Mucosa of descending colon (tissue), 3 donors: ENCODE data around the gene SLC6A5. TPM values are rescaled to one million over a fixed set of nuclear protein-coding genes. Genes with fewer than 3 reads are reported as not detected.

Experiments used
- ATAC-seq: fragments of 200-7000 bp; cut with Tn5 transposase; one replicate; pipeline ENCODE4 v1.9.1; 2020; ENCODE audit warnings: mild to moderate bottlenecking, moderate library complexity
- DNase-seq, 3 donors: peaks; one replicate each; pipeline ENCODE4 v3.0.0-alpha.2; 2020
- H3K36me3 ChIP-seq: fragments of 200-600 bp; one replicate; pipeline ENCODE4 v1.8.0; 2021; ENCODE audit warnings: low read depth, mild to moderate bottlenecking
- H3K4me1 ChIP-seq: fragments of 200-600 bp; one replicate; pipeline ENCODE4 v1.8.0; 2021; ENCODE audit warnings: low read depth, mild to moderate bottlenecking
- H3K4me3 ChIP-seq: fragments of 200-600 bp; one replicate; pipeline ENCODE4 v1.8.0; 2021; ENCODE audit warnings: mild to moderate bottlenecking
- H3K9me3 ChIP-seq: fragments of 200-600 bp; one replicate; pipeline ENCODE4 v1.8.0; 2021; ENCODE audit warnings: mild to moderate bottlenecking
- CTCF ChIP-seq: fragments of 200-600 bp; IDR thresholded peaks from one replicate; pipeline ENCODE4 v1.8.0; 2022; ENCODE audit warnings: antibody characterized with exemption, mild to moderate bottlenecking
- intact Hi-C, 2 donors: fragments of 100-400 bp; cut with DNase I in 1 of 2; cut with micrococcal nuclease in 1 of 2; formaldehyde crosslinking; loops; one replicate each; pipeline versions ENCODE4 v1.11.0 to v1.11.1; 2022; cut with DNase I, micrococcal nuclease
- total RNA-seq, 3 donors: library from RNA; stranded (reverse); fragmentation: NEBNext Ultra II Directional in 2 of 3; extraction: Animal tissue kit (Norgen Biotek cat#: 25700) in 2 of 3; gene quantifications; one replicate each; pipeline versions ENCODE4 v1.2.1 to v1.2.4, GENCODE V29; 2021 to 2023
- donor health status: DM: no; HTN: no; CAD: no; lungs with moderate emphysema.
- donor health status: DM: no; HTN: no; CAD: no.
- donor health status: DM: no; HTN: yes; CAD: no.

The SLC6A5 gene
- total RNA-seq, 3 donors from 2014 or later, result not detected

GRCh38 chr11:20671856-20672546, 72.6 kb downstream of the SLC6A5 start:
- H3K9me3 ChIP-seq, result no peaks in the 10 kb centered on the region
- intact Hi-C loops, result no loop called here
- ATAC-seq, result no peak
- DNase-seq, result no peak
- H3K4me3 ChIP-seq, result no peak overlapping the region
- TF ChIP-seq CTCF, result no peak
- H3K36me3 ChIP-seq, result no peaks in the 10 kb centered on the region
- peaks cover 3% of the 10 kb centered on the region for H3K4me1 ChIP-seq

- ATAC-seq (no peak), DNase-seq (no peak)
- TF ChIP-seq CTCF, result no peak
- intact Hi-C loops, result no loop called here
- H3K4me1 ChIP-seq, result peaks cover 3% of the 10 kb centered on the region
- no peak overlapping the region for H3K4me3 ChIP-seq
- no peaks in the 10 kb centered on the region for H3K36me3 ChIP-seq
- H3K9me3 ChIP-seq, result no peaks in the 10 kb centered on the region
Observed at GRCh38 chr11:20672575-20672974, 73.2 kb downstream of the SLC6A5 start.

- TF ChIP-seq CTCF, result no peak
- no peak for DNase-seq
- intact Hi-C loops, result no loop called here
- no peaks in the 10 kb centered on the region for H3K4me1 ChIP-seq
- H3K9me3 ChIP-seq, result no peaks in the 10 kb centered on the region
- H3K4me3 ChIP-seq, result no peak overlapping the region
- H3K36me3 ChIP-seq, result no peaks in the 10 kb centered on the region
- no peak for ATAC-seq
Observed at GRCh38 chr11:20676658-20677057, 77.2 kb downstream of the SLC6A5 start.

GRCh38 chr11:20688761-20689160, 89.4 kb downstream of the SLC6A5 start:
- no peak overlapping the region for H3K4me3 ChIP-seq
- ATAC-seq (no peak), DNase-seq (no peak)
- H3K9me3 ChIP-seq, result no peaks in the 10 kb centered on the region
- TF ChIP-seq CTCF, result no peak
- no peaks in the 10 kb centered on the region for H3K36me3 ChIP-seq
- H3K4me1 ChIP-seq, result no peaks in the 10 kb centered on the region
- intact Hi-C loops, result no loop called here

- no peak for ATAC-seq
- TF ChIP-seq CTCF, result no peak
- intact Hi-C loops, result no loop called here
Observed at GRCh38 chr11:20707876-20708275, 108.5 kb downstream of the SLC6A5 start.

More at GRCh38 chr11:20707876-20708275, 108.5 kb downstream of the SLC6A5 start:
- Histone ChIP-seq H3K9me3 (peaks cover 3% of the 10 kb centered on the region), H3K36me3 (no peaks in the 10 kb centered on the region), H3K4me3 (no peak overlapping the region), H3K4me1 (no peaks in the 10 kb centered on the region)
- no peak for DNase-seq

Other genes starting within 250 kb of the SLC6A5 start
- 100 to 1,000 TPM in 2 of 3 donors, 10 to 100 TPM in 1; 72.6 to 148 (median 129) TPM for gene HTATIP2, start 235.9 kb upstream of the SLC6A5 start, total RNA-seq
- gene PRMT3, start 211.9 kb upstream of the SLC6A5 start, total RNA-seq, result 10 to 100 TPM; 11.6 to 12.7 (median 11.8) TPM
- under 1 TPM; 0.20 to 0.73 (median 0.31) TPM for gene NELL1, start 70.0 kb downstream of the SLC6A5 start, total RNA-seq